MM.1S (cell line): ENCODE measurements around the gene PTTG2.

Source experiments
- CTCF ChIP-seq: fragments of 300-600 bp; sonication (generic); IDR thresholded peaks from 2 replicates; pipeline ENCODE4 v1.5.1; 2016; ENCODE audit warnings: antibody characterized with exemption, low read length, mixed read lengths
- EZH2 ChIP-seq: fragments of 300-600 bp; sonication (generic); optimal IDR thresholded peaks from 2 replicates; pipeline ENCODE3; 2017; ENCODE audit warnings: low read depth, mild to moderate bottlenecking, antibody characterized with exemption, low read length, mixed read lengths

GRCh38 chr4:37967736-37968135 lies 7.5 kb downstream of the PTTG2 start:
- TF ChIP-seq EZH2 (no peak), CTCF (no peak)
